SK-N-SH (cell line): Measurements from ENCODE around the gene RNU6-9.
"Not testable (repeated sequence)": the region's sequence is repeated elsewhere in the genome, so short reads cannot be mapped to it uniquely, and the experiment has no call there.

Experiments used
- CHD2 ChIP-seq: fragments of 150-350 bp; IDR thresholded peaks from 2 replicates; pipeline ENCODE4 v1.6.1; 2018; ENCODE audit warnings: low read length; ENCODE audit not compliant: partially characterized antibody
- EP300 ChIP-seq, 2 experiments: IDR thresholded peaks; 2 replicates each; pipeline versions ENCODE4 v1.4.0 to v1.6.1; 2012; ENCODE audit warnings: borderline replicate concordance in 1 of 2, low read depth in 1 of 2, low read length in 1 of 2
- RAD21 ChIP-seq: IDR thresholded peaks from 2 replicates; pipeline ENCODE4 v1.6.1; 2012; ENCODE audit warnings: mild to moderate bottlenecking, low read length
- SIN3A ChIP-seq: IDR thresholded peaks from 2 replicates; pipeline ENCODE4 v1.6.1; 2012; ENCODE audit warnings: low read depth, mild to moderate bottlenecking, low read length, moderate library complexity, borderline replicate concordance
- TCF12 ChIP-seq: IDR thresholded peaks from 2 replicates; pipeline ENCODE4 v1.4.0; 2012
- TF ChIP-seq, protein P1 (sequence below): fragments of 200-600 bp; sonication (generic); IDR thresholded peaks from 2 replicates; pipeline ENCODE4 v1.6.1; 2017; ENCODE audit warnings: antibody characterized with exemption, mild to moderate bottlenecking, moderate library complexity

DNA sequence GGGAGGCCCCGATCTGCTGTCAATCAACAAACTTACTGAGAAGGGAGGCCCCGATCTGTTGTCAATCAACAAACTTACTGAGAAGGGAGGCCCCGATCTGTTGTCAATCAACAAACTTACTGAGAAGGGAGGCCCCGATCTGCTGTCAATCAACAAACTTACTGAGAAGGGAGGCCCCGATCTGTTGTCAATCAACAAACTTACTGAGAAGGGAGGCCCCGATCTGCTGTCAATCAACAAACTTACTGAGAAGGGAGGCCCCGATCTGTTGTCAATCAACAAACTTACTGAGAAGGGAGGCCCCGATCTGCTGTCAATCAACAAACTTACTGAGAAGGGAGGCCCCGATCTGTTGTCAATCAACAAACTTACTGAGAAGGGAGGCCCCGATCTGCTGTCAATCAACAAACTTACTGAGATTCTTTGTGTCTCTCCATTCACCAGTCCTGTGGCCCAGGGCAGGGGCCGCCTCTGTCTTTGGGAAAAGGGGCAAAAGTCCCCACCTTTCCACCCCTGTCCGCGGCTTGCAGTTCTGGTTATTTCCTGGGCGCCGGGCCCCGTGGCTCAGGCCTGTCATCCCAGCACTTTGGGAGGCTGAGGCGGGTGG lies 39.6 kb upstream of the RNU6-9 start:
- TF ChIP-seq, protein P1, sequence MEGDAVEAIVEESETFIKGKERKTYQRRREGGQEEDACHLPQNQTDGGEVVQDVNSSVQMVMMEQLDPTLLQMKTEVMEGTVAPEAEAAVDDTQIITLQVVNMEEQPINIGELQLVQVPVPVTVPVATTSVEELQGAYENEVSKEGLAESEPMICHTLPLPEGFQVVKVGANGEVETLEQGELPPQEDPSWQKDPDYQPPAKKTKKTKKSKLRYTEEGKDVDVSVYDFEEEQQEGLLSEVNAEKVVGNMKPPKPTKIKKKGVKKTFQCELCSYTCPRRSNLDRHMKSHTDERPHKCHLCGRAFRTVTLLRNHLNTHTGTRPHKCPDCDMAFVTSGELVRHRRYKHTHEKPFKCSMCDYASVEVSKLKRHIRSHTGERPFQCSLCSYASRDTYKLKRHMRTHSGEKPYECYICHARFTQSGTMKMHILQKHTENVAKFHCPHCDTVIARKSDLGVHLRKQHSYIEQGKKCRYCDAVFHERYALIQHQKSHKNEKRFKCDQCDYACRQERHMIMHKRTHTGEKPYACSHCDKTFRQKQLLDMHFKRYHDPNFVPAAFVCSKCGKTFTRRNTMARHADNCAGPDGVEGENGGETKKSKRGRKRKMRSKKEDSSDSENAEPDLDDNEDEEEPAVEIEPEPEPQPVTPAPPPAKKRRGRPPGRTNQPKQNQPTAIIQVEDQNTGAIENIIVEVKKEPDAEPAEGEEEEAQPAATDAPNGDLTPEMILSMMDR: not testable (repeated sequence)
- not testable (repeated sequence) for TF ChIP-seq SIN3A; TCF12; EP300 (IDR thresholded peaks at IDR 0.05; ENCODE audit: borderline replicate concordance in 1 of 2, low read depth in 1 of 2, low read length in 1 of 2); CHD2; RAD21
